GM18909 (cell line): Measurements from ENCODE around the gene ALG9.
"Not testable (repeated sequence)": the region's sequence is repeated elsewhere in the genome, so short reads cannot be mapped to it uniquely, and the experiment has no call there.

Source experiments
- ATAC-seq: cut with Tn5 transposase; IDR thresholded peaks from one replicate; pipeline ENCODE4 v1.9.1; 2021; ENCODE audit warnings: mild to moderate bottlenecking; ENCODE audit not compliant: unreplicated experiment, poor library complexity

Gene ALG9

GRCh38 chr11:111771205-111771604 lies 100.2 kb downstream of the ALG9 start:
- not testable (repeated sequence) for ATAC-seq

- ATAC-seq = no peak
Observed at GRCh38 chr11:111770581-111771134, 100.7 kb downstream of the ALG9 start.

- ATAC-seq = peak; percentile 2
Observed at GRCh38 chr11:111766834-111767142, 104.6 kb downstream of the ALG9 start.

- peak; percentile 91 for ATAC-seq
Observed at GRCh38 chr11:111765984-111766833, 105.2 kb downstream of the ALG9 start, which contains the start of gene PPP2R1B. Gene PPP2R1B (minus strand): TSS chr11:111766389. CDS start chr11:111766361, 28 bp downstream.

GRCh38 chr11:111765320-111765983 lies 105.9 kb downstream of the ALG9 start:
- peak; percentile 49 for ATAC-seq

GRCh38 chr11:111764621-111765020 lies 106.8 kb downstream of the ALG9 start:
- no peak for ATAC-seq

- ATAC-seq = no peak
Observed at GRCh38 chr11:111762981-111763643, 108.3 kb downstream of the ALG9 start.

- no peak for ATAC-seq
Observed at GRCh38 chr11:111762526-111762925, 108.9 kb downstream of the ALG9 start.

- no peak for ATAC-seq
Observed at GRCh38 chr11:111761036-111761435, 110.3 kb downstream of the ALG9 start.

- ATAC-seq = no peak
Observed at GRCh38 chr11:111759778-111760407, 111.5 kb downstream of the ALG9 start.

GRCh38 chr11:111759376-111759775 lies 112.0 kb downstream of the ALG9 start:
- ATAC-seq = no peak

- no peak for ATAC-seq
Observed at GRCh38 chr11:111756097-111756496, 115.3 kb downstream of the ALG9 start.

- no peak for ATAC-seq
Observed at GRCh38 chr11:111749646-111750045, 121.7 kb downstream of the ALG9 start.

GRCh38 chr11:111748035-111748804 lies 123.2 kb downstream of the ALG9 start:
- ATAC-seq = no peak

GRCh38 chr11:111745719-111746504 lies 125.5 kb downstream of the ALG9 start:
- no peak for ATAC-seq

GRCh38 chr11:111743700-111744099 lies 127.7 kb downstream of the ALG9 start:
- no peak for ATAC-seq

- no peak for ATAC-seq
Observed at GRCh38 chr11:111741751-111742150, 129.6 kb downstream of the ALG9 start.

- no peak for ATAC-seq
Observed at GRCh38 chr11:111739299-111739698, 132.1 kb downstream of the ALG9 start.
